Loucy (cell line): Measurements from ENCODE around the gene PDIA4.

Experiments
- CTCF ChIP-seq: fragments of 200-600 bp; sonication (generic); conservative IDR thresholded peaks from 2 replicates; pipeline ENCODE4 v1.5.1; 2014; ENCODE audit warnings: mild to moderate bottlenecking, antibody characterized with exemption, low read length
- EZH2phosphoT487 ChIP-seq: fragments of 200-600 bp; IDR thresholded peaks from 2 replicates; pipeline ENCODE4 v1.6.1; 2018; ENCODE audit warnings: antibody characterized with exemption, mild to moderate bottlenecking, moderate library complexity, borderline replicate concordance

- TF ChIP-seq CTCF (no peak), EZH2phosphoT487 (no peak)
These were observed 21.2 kb downstream of the PDIA4 start for GRCh38 chr7:149007146-149007545.
